IPS-NIHi7 (cell line): ENCODE measurements around the gene HOXC6.
A peak's percentile ranks its signal among the peaks of the same experiment; 100 is the strongest.

Experiments
- DNase-seq: peaks from one replicate; pipeline ENCODE4 v3.0.0; 2012; ENCODE audit warnings: mixed read lengths; ENCODE audit errors: extremely low spot score

HOXC6 gene

GRCh38 chr12:54015018-54015931 lies 13.0 kb upstream of the HOXC6 start:
- no peak for DNase-seq

- no peak for DNase-seq
Observed at GRCh38 chr12:54016051-54016450, 12.2 kb upstream of the HOXC6 start.

- no peak for DNase-seq
Observed at GRCh38 chr12:54016478-54016964, 11.7 kb upstream of the HOXC6 start.

GRCh38 chr12:54017027-54017788 lies 11.0 kb upstream of the HOXC6 start:
- no peak for DNase-seq

- peak; percentile 89 for DNase-seq
Observed at GRCh38 chr12:54017878-54018467, 10.3 kb upstream of the HOXC6 start.

- no peak for DNase-seq
Observed at GRCh38 chr12:54018468-54018984, 9.7 kb upstream of the HOXC6 start.

GRCh38 chr12:54019091-54019811 lies 9.0 kb upstream of the HOXC6 start:
- DNase-seq, result no peak

- no peak for DNase-seq
Observed at GRCh38 chr12:54019924-54020590, 8.2 kb upstream of the HOXC6 start.

GRCh38 chr12:54020591-54021405 lies 7.4 kb upstream of the HOXC6 start:
- DNase-seq, result no peak

GRCh38 chr12:54021432-54022013 lies 6.7 kb upstream of the HOXC6 start:
- DNase-seq, result no peak

GRCh38 chr12:54022960-54023884 lies 5.0 kb upstream of the HOXC6 start:
- DNase-seq, result no peak

GRCh38 chr12:54024127-54024526 lies 4.1 kb upstream of the HOXC6 start:
- DNase-seq, result no peak

- DNase-seq, result no peak
Observed at GRCh38 chr12:54024581-54025305, 3.5 kb upstream of the HOXC6 start.

GRCh38 chr12:54025499-54026405 lies 2.5 kb upstream of the HOXC6 start:
- DNase-seq, result no peak

GRCh38 chr12:54026640-54027441 lies 1.4 kb upstream of the HOXC6 start:
- no peak for DNase-seq

GRCh38 chr12:54027442-54027786 lies 826 bp upstream of the HOXC6 start:
- DNase-seq, result no peak
